Activated T-cell treated with anti-CD3 and anti-CD28 coated beads, Interleukin-2, amount 50 U/mL, for 1 hour (primary cell): ENCODE data around the gene TP53I3.
"Not testable (repeated sequence)": the region's sequence is repeated elsewhere in the genome, so short reads cannot be mapped to it uniquely, and the experiment has no call there.

Source experiments
- DNase-seq: peaks from one replicate; pipeline ENCODE4 v3.0.0-alpha.2; 2020

Gene TP53I3, protein sequence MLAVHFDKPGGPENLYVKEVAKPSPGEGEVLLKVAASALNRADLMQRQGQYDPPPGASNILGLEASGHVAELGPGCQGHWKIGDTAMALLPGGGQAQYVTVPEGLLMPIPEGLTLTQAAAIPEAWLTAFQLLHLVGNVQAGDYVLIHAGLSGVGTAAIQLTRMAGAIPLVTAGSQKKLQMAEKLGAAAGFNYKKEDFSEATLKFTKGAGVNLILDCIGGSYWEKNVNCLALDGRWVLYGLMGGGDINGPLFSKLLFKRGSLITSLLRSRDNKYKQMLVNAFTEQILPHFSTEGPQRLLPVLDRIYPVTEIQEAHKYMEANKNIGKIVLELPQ

DNA sequence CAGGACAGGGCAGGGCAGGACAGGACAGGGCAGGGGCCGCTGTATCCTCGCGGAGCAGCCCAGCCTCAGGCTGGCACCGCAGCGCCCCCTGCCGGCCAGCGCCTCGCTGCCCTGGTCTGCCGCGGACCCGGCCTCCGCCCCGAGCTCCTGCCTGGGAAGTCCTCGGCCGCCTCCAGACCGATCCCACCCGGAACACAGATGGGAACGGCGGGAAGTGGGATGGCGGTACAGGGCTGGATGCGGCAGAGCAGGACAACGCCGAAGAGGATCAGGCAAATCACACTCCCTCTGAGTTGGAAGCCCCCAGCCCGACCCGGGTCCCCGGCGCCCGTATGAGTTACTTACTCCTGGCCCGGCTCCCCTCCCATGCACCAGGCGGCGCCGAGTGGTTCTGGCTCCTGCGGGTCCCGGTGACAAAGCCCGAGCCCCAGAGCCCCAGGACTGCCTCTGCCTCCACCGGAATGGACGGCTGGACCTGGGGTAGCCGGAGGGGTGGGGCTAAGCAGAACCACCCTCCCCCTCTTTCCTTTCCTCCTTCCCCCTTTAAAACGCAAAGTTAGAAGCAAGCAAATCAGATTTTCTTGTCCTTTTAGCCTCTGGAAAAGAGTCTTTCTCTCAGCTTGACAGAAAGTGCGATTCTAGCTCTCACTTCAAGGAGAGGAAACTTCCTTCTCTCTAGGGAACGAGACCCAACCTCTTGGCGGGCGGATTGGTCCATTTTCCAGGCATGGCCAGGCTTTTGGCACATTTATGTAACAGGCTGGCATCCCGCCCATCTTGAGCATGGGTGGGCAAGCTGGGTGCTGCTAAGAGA is at the start of gene TP53I3:
TP53I3 (minus strand) TSS at position 449 of the 814 bp plus-strand sequence. CDS start 508 bp downstream, outside the sequence.
- DNase-seq: peak; percentile 88

DNA sequence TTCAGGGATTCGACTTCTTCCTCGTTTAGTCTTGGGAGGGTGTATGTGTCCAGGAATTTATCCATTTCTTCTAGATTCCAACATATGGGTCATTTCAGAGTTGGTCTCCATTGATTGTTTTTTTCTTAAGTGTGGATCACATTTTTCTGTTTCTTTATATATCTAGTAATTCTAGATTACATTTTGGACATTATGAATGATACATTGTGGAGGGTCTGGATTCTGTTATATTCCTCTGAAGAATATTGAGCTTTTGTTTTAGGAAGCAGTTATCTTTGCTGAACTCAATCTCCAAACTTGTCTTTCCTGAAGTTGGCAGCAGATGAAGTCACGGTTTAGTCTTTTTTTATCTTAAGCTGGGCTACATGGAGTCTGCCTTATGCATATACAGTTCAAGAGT is 47.9 kb upstream of the TP53I3 start:
- no peak for DNase-seq

DNA sequence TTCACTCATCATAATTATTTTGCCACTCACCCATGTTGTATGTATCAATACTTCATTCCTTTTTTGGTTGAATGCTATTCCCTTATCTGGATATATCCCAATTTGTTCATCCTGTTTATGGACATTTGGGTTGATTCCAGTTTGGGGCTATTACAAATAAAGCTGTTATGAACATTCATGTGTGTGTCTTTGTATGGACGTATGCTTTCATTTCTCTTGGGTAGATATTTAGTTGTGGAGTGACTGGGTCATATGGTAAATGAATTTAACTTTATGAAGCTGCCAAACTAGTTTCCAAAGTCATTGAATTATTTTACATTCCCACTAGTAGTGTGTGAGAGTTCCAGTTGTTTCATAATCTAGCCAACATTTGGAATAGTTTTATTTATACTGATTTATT is 41.3 kb upstream of the TP53I3 start:
- no peak for DNase-seq

DNA sequence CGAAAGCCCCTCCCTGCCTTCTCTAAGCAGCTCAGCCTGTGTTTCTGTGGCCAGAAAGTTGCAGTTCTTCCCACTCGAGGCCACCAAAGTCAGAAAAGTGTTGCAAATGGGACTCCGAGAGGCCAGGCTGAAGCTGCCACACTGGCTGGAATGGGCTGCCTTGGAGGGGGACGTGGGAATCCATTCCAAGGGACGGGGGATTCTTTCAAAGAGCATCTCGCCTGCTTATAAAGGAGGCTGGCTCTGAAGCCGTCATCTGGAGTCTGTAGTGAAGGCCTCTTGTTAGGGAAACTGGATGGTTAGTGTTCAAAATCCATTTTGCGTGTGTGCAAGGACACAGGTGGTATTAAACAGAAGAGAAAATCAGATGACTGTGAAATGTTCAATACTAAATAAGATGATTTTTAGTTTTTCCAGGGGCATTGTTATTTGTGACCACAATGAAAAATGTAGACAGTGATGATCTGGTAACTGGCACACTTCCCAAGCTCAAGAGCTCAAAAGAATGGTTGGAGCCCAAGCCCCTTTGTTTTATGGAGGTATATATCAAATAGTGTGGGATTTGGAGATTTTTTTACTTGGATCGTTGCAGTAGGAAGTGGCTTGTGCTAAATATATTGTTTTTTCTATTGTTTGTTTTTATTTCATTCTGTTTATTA is 39.4 kb upstream of the TP53I3 start:
- DNase-seq: no peak

DNA sequence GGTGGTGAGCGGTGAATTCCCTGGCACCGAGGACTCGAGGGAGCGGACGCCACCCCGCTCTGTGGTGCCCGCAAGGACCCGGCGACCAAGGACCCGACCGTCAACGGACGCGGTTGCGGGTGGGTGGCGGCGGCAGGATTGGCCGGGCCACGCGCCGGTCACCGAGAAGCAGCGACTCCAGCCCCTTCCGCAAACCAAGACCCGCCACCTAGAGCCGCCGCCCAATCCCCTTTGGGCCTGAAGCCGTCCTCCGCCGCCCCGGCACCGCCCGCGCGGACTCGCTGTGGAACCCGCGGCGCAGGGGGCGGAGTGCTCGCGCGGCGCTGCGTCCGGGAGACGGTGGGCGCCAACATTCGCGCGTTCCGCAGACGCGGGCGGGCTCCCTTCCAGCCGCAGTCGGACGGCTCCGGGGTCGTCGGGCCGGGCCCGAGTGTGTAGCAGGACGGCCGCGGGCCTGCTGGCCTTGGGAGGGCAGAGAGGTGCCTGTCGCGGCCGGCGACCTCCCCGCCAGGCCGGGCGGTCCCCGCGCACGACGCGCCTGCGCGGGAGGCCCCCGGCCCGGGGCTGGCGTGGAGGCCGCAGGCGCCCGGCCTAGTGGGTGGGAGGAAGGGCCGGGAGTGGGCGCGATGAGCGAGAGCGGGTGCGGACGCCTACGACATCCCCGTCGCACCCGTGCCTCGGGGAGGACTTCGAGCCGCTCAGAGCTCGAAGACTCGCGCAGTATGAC is 38.7 kb upstream of the TP53I3 start, which contains the start of the genes FAM228B and PFN4:
FAM228B (plus strand) TSS at position 275 of the 727 bp plus-strand sequence. CDS start 893 bp downstream, outside the sequence.
PFN4 (minus strand) TSS at position 140 of the 727 bp plus-strand sequence. CDS start 799 bp downstream, outside the sequence.
- peak; percentile 62 for DNase-seq

DNA sequence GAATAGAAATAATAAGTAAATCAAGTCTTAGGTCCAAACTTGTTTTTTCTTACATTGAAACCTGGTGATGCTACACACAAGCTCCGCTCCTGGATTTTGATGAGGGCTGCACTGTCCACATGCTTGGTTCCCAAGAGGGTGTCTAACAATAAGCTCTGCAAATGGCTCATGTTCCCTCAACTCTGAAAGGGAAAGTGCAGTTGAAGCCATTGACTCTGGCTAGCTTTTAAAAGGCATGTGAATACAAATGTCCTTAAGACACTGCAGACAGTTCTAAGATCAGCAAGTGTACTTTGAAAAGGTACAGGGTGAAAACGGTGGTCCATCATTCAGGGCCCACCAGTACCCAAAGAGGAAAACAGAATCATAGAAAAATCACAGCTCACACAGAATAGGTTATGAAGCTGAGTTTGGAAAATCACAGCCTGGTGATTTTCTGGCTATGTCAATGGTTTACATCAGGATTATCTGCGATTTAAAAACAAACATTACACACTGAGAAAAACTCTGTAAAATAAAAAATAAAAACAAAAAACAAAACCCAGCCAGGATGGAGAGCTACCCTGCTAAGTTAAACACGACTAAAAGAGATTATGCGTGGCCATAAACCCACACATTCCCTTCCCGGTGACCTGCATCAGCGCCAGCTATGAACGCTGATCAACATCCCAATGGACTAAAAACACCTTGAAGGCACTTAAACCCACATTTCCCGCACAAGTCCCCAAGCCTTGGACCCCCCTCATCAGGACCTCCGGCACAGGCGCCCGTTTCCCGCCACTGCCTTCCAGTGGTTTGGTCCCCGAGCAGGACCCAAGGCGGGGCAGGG is 37.9 kb upstream of the TP53I3 start:
- DNase-seq: no peak

DNA sequence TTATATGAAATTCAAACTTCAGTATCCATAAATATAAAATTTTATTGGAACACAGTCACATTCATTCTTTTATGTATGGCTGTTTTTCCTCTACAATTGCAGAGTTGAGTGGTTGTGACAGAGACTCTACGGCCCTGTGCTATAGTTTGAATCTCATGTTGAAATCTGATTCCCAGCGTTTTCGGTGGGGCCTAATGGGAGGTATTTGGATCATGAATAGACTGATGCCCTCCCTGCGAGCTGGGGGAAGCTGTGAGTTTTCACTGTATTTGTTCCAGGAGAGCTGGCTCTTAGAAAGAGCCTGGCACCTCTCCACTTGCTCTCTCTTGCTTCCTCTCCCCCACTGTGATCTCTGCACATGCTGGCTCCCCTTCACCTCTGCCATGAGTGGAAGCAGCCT is 36.8 kb upstream of the TP53I3 start:
- no peak for DNase-seq

DNA sequence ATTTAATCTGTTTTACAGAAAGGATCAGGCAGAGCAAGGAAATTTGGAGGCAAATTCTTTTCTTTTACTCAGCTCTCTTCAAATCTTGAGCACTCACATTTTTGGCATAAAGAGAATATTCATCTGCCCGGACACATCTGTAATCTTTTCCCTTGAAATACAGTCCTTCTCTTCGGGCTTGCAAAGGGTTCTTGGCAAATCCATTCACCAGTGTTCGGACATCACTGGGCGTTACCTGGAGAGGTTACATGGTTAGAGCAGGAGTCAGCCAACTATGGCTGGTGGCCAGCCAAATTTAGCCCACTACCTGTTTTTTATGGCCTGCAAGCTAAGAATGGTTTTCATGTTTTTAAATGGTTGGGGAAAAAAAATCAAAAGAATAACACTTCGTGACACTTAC is 36.4 kb upstream of the TP53I3 start:
- DNase-seq: no peak

DNA sequence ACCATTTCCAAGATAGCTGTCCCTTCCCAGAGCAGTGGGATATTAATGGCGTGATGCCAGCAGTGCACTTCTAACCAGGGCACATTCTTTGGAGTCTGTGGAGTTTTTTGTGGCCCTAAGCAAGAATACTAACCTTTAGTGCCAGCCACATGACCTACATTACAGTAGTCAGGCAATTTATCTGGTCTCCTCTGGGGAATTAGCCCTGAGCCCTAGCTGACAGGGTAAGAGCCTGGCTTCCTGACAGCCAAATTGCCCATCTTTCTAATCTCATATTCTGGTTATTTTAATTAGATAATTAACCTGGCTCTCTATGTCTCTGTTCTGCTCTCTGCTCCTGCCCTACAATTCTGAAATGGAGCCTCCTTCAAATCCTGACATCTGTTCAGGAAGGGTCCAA is 33.3 kb upstream of the TP53I3 start:
- no peak for DNase-seq

DNA sequence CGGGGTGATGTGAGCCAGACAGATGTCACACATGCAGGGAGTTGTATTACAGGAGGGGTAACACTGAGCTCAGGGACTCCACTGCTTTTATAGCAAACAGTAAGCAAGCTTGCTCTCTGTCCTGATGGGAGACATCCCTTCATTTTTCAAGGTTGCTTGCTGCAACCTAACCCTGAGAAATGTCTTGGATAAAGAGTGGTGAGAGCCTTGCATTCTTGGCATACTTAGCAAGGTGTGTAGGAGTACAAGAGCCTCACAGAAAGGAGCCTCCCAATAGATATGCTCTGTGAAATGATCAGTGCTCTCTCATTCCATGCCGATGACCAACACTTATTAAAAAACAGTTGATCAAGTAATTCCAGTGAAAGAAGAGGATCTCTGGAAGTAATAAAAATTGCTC is 30.4 kb upstream of the TP53I3 start:
- no peak for DNase-seq

DNA sequence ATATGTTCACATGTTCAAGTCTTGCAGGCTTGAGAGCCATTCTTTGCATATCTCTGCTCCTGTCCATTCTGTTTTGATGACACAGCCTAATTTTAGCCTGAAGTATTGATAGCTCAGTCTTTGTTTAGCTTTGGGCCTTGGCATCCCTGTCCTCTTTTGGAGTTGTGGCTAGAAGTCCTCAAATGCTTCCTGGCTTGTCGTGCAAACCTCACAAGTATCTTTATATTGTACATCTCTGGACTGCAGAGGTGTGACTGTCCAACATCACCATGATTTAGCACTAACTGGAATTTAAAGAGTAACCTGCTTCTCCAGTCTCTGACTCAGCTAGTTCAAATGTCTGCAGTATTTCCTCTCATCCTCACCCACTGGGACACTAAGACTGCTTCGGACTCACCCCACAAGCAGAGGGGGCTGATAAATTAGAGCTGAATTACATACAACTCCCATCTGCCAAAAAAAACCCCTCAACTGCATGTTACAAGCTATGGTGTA is 26.8 kb upstream of the TP53I3 start:
- no peak for DNase-seq

DNA sequence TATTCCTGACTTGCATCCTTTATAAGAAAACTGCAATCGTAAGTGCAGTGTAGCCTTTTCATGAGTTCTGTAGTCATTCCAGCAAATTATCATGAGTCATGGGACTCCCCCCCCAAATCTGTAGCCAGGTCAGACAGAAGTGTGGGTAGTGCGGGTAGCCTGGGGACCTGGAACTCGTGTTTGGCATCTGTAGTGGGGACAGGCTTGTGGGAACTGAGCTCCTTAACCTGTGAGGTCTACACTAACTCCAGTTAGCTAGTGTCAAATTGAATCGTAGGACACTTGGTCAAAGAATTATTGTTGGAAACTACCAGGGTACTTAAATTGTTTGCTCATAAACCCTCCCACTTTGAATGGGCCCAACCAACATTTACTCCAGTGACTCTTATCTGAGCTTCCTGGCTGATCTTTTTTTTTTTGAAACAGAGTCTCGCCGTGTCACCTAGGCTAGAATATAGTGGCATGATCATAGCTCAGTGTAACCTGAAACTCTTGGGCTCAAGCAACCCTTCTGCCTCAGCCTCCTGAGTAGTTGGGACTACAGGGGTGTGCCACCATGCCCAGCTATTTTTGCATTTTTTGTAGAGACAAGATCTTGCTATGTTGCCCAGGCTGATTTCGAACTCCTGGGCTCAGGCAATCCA is 26.1 kb upstream of the TP53I3 start:
- no peak for DNase-seq

DNA sequence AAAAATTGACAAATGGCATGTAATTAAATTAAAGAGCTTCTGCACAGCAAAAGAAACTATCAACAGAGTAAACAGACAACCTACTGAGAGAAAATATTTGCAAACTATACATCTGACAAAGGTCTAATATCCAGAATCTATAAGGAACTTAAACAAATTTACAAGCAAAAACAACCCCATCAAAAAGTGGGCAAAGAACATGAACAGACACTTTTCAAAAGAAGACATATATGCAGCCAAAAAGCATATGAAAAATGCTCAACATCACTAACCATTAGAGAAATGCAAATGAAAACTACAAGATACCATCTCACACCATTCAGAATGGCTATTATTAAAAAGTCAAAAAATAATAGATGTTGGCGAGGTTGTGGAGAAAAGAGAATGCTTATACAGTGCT is 24.8 kb upstream of the TP53I3 start:
- DNase-seq: not testable (repeated sequence)

DNA sequence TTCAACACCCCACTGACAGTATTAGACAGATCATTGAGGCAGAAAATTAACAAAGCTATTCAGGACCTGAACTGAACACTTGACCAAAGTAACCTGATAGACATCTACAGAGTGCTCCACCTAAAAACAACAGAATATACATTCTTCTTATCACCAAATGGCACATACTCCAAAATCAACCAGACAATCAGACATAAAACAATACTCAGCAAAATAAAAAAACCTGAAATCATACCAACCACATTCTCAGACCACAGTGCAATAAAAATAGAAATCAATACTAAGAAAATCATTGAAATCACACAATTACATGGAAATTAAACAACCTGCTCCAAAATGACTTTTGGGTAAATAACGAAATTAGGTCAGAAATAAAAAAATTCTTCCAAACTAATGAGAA is 22.7 kb upstream of the TP53I3 start:
- no peak for DNase-seq

DNA sequence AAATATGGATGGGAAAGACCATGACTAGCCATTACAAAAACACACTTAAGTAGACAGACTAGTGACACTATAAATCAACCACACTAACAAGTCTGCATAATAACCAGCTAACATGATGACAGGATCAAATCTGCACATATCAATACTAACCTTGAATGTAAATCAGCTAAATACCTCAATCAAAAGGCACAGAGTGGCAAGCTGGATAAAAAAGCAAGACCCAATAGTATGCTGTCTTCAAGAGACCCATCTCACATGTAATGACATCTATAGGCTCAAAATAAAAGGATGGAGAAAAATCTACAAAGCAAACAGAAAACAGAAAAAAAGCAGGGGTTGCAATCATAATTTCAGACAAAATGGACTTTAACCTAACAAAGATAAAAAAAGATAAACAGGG is 22.2 kb upstream of the TP53I3 start:
- no peak for DNase-seq

DNA sequence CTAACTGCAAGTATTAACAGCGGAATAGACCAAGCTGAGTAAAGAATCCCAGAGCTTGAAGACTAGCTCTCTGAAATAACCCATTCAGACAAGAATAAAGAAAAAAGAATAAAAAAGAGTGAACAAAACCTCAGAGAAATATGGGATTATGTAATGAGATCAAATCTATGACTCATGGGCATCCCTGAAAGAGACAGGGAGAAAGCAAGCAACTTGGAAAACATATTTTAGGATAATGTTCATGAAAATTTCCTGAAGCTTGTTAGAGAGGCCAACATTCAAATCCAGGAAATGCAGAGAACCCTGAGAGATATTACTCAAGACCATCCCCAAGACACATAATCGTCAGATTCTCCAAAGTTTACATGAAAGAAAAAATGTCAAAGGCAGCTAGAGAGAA is 21.2 kb upstream of the TP53I3 start:
- DNase-seq: no peak

DNA sequence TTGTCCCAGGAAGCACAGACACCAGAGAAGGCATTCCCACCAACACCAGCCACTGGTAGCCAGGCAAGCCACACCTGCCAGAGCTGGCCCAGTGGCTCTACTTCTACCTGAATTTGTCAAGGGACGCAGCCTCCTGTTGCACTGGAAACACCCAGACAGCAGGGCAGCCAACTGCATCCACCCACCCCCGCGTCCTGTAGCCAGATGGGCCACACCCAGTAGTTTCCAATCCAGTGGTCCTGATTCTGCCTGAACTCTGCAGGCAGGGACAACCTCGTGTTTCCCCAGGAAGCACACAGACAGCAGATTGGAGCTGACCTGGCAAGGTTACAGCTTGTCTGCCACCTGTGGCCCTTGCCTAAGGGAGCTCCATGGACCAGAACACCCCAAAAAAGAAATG is 20.3 kb upstream of the TP53I3 start:
- DNase-seq: no peak

DNA sequence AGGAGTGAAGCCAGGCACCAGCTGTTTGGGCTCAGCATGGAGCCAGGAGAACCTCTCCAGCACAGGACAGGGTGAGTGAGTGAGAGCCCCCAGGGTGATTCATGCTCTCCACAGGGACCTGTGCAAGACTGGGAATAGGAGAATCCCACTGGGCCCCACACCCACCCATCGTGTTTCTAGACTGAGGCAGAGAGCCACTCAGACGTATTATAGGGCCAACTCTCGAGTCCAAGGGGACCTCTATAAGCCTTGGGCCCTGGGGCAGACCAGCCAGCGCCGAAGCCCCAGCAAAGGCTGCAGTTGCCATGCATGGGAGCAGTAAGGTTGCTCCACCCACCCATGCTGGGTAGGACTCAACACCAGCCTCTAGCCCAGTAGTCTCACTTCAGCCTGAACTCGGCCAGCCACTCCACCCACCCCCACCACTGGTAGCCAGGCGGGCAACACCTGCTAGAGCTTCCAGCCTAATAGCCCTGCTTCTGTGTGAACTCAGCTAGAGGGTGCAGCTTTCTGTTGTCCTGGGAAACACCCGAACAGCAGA is 19.5 kb upstream of the TP53I3 start:
- DNase-seq: no peak

DNA sequence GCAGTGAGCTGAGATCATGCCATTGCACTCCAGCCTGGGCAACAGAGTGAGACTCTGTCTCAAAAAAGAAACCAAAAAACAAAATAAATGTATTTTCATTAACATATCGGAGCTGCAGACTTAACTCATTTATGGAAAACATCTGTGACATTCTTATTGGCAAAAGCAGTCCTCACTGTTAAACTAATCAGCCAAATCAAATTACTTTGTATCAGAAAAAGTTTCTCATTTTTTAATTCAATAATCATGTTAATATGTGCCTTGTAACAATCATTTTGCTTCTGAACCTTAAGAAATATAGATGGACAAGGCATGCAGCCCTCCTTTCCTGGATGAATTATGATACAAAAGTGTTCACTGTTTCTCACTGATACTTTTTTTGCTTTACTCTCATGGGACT is 18.0 kb upstream of the TP53I3 start:
- DNase-seq: no peak

DNA sequence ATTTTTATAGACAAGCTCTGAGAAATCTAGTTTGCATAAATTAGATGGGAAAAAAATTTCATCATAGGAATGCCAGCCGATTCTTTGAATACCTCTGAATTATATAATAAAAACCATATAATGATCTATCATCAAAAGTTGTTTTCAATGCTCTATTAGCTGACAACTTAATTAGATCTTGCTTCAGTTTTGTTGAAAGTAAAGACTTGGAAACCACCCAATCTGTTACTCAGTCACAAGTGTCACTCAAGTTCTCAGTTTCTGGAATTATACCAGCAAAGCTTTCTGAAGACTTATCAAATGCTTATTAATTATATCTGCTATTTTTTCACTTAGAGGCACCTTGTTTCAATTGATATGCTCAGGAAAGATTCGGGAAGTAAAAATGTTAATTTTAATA is 17.4 kb upstream of the TP53I3 start:
- no peak for DNase-seq

DNA sequence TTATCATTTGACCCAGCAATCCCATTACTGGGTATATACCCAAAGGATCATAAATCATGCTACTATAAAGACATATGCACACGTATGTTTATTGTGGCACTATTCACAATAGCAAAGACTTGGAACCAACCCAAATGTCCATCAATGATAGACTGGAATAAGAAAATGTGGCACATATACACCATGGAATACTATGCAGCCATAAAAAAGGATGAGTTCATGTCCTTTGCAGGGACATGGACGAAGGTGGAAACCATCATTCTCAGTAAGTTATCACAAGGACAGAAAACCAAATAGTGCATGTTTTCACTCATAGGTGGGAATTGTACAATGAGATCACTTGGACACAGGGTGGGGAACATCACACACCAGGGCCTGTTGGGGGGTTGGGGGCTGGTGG is 16.1 kb upstream of the TP53I3 start:
- DNase-seq: not testable (repeated sequence)
